ENCODE measurements around the gene RFX4. TPM values are rescaled to one million over a fixed set of nuclear protein-coding genes. Genes with fewer than 3 reads are reported as not detected.

Gene RFX4
- total RNA-seq, 2 experiments from 2014 or later = not detected

DNA sequence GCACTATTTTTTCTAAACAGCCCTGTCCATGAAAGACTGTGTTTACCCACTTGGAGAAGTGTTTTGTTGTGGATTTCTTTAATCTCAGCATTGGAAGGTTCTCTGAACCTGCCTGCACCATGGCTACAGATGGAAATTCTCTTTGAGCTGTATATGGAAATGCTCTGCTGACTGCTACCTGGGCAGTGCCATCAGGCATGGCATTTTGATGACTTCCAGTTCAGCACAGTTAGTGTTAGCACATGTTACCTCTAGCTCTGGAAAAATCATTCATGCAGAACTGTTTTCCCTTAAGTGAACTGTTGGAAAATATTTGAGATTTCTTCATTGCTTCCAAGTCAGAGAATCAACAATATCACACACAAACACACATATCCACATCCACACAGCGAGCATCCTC, 139.1 kb downstream of the RFX4 start:
- intact Hi-C loops (cut with micrococcal nuclease; ENCODE audit: unreplicated experiment) = no loop called here
- Histone ChIP-seq H3K9me2 (ENCODE audit: insufficient read depth, low read length) (no peaks in the 10 kb centered on the region), H3K4me2 (ENCODE audit: low read length) (no peak overlapping the region), H3K79me2 (ENCODE audit: insufficient read depth, low read depth, low read length) (no peaks in the 10 kb centered on the region), H3K36me3 (ENCODE audit: insufficient read depth, low read length) (no peaks in the 10 kb centered on the region), H2AFZ (ENCODE audit: low read length) (no peak overlapping the region), H3K4me3 (ENCODE audit: low read depth, low read length, poor library complexity, severe bottlenecking) (no peak overlapping the region), H4K20me1 (ENCODE audit: insufficient read depth, low read length) (no peaks in the 10 kb centered on the region), H3K27ac (ENCODE audit: low read depth, low read length, poor library complexity, severe bottlenecking) (no peak overlapping the region), H3K9me3 (ENCODE audit: low read length) (no peaks in the 10 kb centered on the region), H3K4me1 (ENCODE audit: insufficient read depth, low read length, poor library complexity, severe bottlenecking) (no peaks in the 10 kb centered on the region)
- TF ChIP-seq EZH2phosphoT487 (IDR thresholded peaks at IDR 0.05; ENCODE audit: borderline replicate concordance, low read depth, low read length) = no peak
- TF ChIP-seq, protein P1, sequence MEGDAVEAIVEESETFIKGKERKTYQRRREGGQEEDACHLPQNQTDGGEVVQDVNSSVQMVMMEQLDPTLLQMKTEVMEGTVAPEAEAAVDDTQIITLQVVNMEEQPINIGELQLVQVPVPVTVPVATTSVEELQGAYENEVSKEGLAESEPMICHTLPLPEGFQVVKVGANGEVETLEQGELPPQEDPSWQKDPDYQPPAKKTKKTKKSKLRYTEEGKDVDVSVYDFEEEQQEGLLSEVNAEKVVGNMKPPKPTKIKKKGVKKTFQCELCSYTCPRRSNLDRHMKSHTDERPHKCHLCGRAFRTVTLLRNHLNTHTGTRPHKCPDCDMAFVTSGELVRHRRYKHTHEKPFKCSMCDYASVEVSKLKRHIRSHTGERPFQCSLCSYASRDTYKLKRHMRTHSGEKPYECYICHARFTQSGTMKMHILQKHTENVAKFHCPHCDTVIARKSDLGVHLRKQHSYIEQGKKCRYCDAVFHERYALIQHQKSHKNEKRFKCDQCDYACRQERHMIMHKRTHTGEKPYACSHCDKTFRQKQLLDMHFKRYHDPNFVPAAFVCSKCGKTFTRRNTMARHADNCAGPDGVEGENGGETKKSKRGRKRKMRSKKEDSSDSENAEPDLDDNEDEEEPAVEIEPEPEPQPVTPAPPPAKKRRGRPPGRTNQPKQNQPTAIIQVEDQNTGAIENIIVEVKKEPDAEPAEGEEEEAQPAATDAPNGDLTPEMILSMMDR (conservative IDR thresholded peaks at IDR 0.05; ENCODE audit: low read length) = no peak
- ChIA-PET CTCF (ENCODE audit: unreplicated experiment) (no interaction called here), POLR2A (interaction anchor here (1.0 kb wide), 1 partner anchor 14 kb away, joined by 4 read pairs; no protein-coding TSS in a partner anchor)
- no peak for DNase-seq (ENCODE audit: low spot score)
- no TSS peak for BruUV-seq (replicated peaks)

DNA sequence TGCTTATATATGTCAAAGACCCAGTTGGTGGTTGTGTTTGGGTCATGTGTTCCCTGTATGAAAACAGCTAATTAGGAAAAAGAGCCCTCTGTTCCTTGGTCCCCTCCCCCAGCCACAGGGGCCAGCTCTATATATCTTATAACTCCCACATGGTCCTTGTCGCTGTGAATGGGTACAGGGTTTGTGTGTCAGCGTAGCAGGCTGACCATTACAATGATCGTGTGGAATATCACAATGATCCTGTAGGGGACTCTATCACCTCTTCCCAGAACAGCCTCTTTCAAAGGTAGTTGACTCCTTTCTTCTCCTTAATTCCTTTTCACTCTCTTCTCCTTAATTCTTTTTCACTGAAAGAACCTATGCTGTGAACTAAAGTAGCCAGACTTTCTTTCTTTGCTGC, 140.0 kb downstream of the RFX4 start:
- no TSS peak for BruUV-seq (replicated peaks)

DNA sequence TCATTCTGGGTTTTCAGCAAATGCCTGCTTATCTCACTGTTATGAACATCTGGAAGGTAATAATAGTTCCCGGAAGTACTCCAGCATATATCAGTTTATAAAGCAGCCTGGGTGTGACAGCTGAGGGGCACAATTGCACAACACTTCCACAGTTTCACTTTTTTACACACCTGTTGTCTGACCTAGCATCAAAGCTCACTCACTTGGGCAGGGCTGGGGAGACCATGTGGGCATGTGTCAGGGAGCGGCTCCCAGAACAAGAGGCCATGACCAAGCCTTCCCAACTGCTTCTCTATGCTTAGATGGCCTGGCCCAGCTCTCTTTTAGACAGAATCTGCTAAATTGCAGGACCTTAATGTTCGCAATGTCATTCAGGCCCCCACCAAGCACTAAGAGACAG, 140.6 kb downstream of the RFX4 start:
- no peaks in the 10 kb centered on the region for H3K9me2 ChIP-seq (ENCODE audit: insufficient read depth, low read length)
- no peaks in the 10 kb centered on the region for H3K79me2 ChIP-seq (ENCODE audit: insufficient read depth, low read depth, low read length)
- no peaks in the 10 kb centered on the region for H4K20me1 ChIP-seq (ENCODE audit: insufficient read depth, low read length)
- ChIA-PET CTCF (ENCODE audit: unreplicated experiment) (no interaction called here), POLR2A (no interaction called here)
- no peak overlapping the region for H3K4me3 ChIP-seq (ENCODE audit: low read depth, low read length, poor library complexity, severe bottlenecking)
- H3K4me2 ChIP-seq (ENCODE audit: low read length) = no peak overlapping the region
- TF ChIP-seq, protein P1 (conservative IDR thresholded peaks at IDR 0.05; ENCODE audit: low read length) = no peak
- no peak for TF ChIP-seq EZH2phosphoT487 (IDR thresholded peaks at IDR 0.05; ENCODE audit: borderline replicate concordance, low read depth, low read length)
- DNase-seq (ENCODE audit: low spot score) = no peak
- intact Hi-C loops (cut with micrococcal nuclease; ENCODE audit: unreplicated experiment) = no loop called here
- no TSS peak for BruUV-seq (replicated peaks)
- no peaks in the 10 kb centered on the region for H3K4me1 ChIP-seq (ENCODE audit: insufficient read depth, low read length, poor library complexity, severe bottlenecking)
- H3K27ac ChIP-seq (ENCODE audit: low read depth, low read length, poor library complexity, severe bottlenecking) = no peak overlapping the region
- no peak overlapping the region for H2AFZ ChIP-seq (ENCODE audit: low read length)
- H3K36me3 ChIP-seq (ENCODE audit: insufficient read depth, low read length) = no peaks in the 10 kb centered on the region
- no peaks in the 10 kb centered on the region for H3K9me3 ChIP-seq (ENCODE audit: low read length)

More for the DNA sequence above, 140.0 kb downstream of the RFX4 start:
- no peaks in the 10 kb centered on the region for H3K79me2 ChIP-seq (ENCODE audit: insufficient read depth, low read depth, low read length)
- H3K4me1 ChIP-seq (ENCODE audit: insufficient read depth, low read length, poor library complexity, severe bottlenecking) = no peaks in the 10 kb centered on the region
- no peaks in the 10 kb centered on the region for H4K20me1 ChIP-seq (ENCODE audit: insufficient read depth, low read length)
- ChIA-PET POLR2A (no interaction called here), CTCF (ENCODE audit: unreplicated experiment) (no interaction called here)
- H3K27ac ChIP-seq (ENCODE audit: low read depth, low read length, poor library complexity, severe bottlenecking) = no peak overlapping the region
- H3K4me2 ChIP-seq (ENCODE audit: low read length) = no peak overlapping the region
- no peak for DNase-seq (ENCODE audit: low spot score)
- H3K4me3 ChIP-seq (ENCODE audit: low read depth, low read length, poor library complexity, severe bottlenecking) = no peak overlapping the region
- no peaks in the 10 kb centered on the region for H3K9me3 ChIP-seq (ENCODE audit: low read length)
- H2AFZ ChIP-seq (ENCODE audit: low read length) = no peak overlapping the region
- no peaks in the 10 kb centered on the region for H3K36me3 ChIP-seq (ENCODE audit: insufficient read depth, low read length)
- TF ChIP-seq EZH2phosphoT487 (IDR thresholded peaks at IDR 0.05; ENCODE audit: borderline replicate concordance, low read depth, low read length) = no peak
- TF ChIP-seq, protein P1 (conservative IDR thresholded peaks at IDR 0.05; ENCODE audit: low read length) = 0 out of 2 replicates have a peak, but pooled peaks have one; percentile 17
- no peaks in the 10 kb centered on the region for H3K9me2 ChIP-seq (ENCODE audit: insufficient read depth, low read length)
- intact Hi-C loops (cut with micrococcal nuclease; ENCODE audit: unreplicated experiment) = no loop called here
